ENCODE measurements around the gene LUC7L. TPM values are rescaled to one million over a fixed set of nuclear protein-coding genes. Genes with fewer than 3 reads are reported as not detected.

LUC7L gene
- total and polyA plus RNA-seq, 2 of the 8 experiments (the other 6 are each of a cell fraction or from before 2014, with no cell fraction given) = 49.7 to 129 TPM

DNA sequence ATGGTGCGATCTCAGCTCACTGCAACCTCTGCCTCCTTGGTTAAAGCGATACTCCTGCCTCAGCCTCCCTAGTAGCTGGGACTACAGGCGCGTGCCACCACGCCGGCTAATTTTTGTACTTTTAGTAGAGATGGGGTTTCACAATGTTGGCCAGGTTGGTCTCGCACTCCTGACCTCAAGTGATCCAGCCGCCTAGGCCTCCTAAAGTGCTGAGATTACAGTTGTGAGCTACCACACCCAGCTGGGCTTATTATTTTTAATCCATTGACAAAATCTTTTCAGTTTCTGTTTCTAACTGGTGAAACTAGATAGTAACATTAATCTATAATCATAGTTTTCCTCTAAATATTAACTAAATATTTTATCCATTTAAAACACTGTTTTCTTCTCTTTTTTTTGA is 11.3 kb upstream of the LUC7L start:
- H4K5ac ChIP-seq (ENCODE audit: insufficient read length, low read depth, low read length) = no peak overlapping the region
- H3K4me2 ChIP-seq (ENCODE audit: insufficient read depth in 1 of 2, low read depth in 2 of 2, low read length in 2 of 2) = no peak overlapping the region
- H2AK5ac ChIP-seq (ENCODE audit: low read depth, low read length) = no peak overlapping the region
- CTCF ChIA-PET (ENCODE audit: partially characterized antibody) = interaction anchor here (0.7 to 2.3 kb wide), 4 partner anchors 13 to 1997 kb away, joined by 3 to 13 read pairs (median 4); no protein-coding TSS in a partner anchor
- H3K9me3 ChIP-seq (ENCODE audit: insufficient read depth in 2 of 2, low read depth in 1 of 2, low read length in 1 of 2) = no peaks in the 10 kb centered on the region
- H4K20me1 ChIP-seq (replicated peaks in 1 of 2; ENCODE audit: control insufficient read depth in 1 of 2, insufficient read depth in 2 of 2, low read length in 2 of 2) = peaks cover 0 to 7% of the 10 kb centered on the region in 2 experiments
- no peak overlapping the region for H3K56ac ChIP-seq (replicated peaks; ENCODE audit: insufficient read length, low read depth, low read length)
- no peaks in the 10 kb centered on the region for H3K36me3 ChIP-seq (ENCODE audit: control insufficient read depth in 2 of 4, insufficient read depth in 4 of 4, low read length in 3 of 4)
- H3K4me3 ChIP-seq (ENCODE audit: extremely low read depth in 1 of 4, insufficient read depth in 2 of 4, low read depth in 3 of 4, low read length in 4 of 4) = no peak overlapping the region
- peaks cover under 1% of the 10 kb centered on the region; the same call in 1 of the 2 replicates for H3K23me2 ChIP-seq (ENCODE audit: low read depth, low read length)
- DNase-seq (ENCODE audit: low read depth in 1 of 2, low spot score in 2 of 2) = no peak
- H3K79me1 ChIP-seq (ENCODE audit: low read depth, low read length) = no peaks in the 10 kb centered on the region; the same call in 1 of the 2 replicates
- H3K23ac ChIP-seq (ENCODE audit: insufficient read length) = no peak overlapping the region
- H4K91ac ChIP-seq (replicated peaks; ENCODE audit: insufficient read length, low read length) = no peak overlapping the region
- no peak overlapping the region for H3K9ac ChIP-seq (replicated peaks in 1 of 4; ENCODE audit: extremely low read depth in 1 of 4, low read depth in 3 of 4, low read length in 3 of 4)
- no peak overlapping the region for H3K4ac ChIP-seq (replicated peaks; ENCODE audit: insufficient read length, low read depth, low read length)
- no peaks in the 10 kb centered on the region for H3K27me3 ChIP-seq (replicated peaks in 1 of 4; ENCODE audit: control insufficient read depth in 3 of 4, extremely low read depth in 1 of 4, insufficient read depth in 3 of 4, low read length in 3 of 4)
- no peak overlapping the region for H2BK5ac ChIP-seq (ENCODE audit: low read depth, low read length)
- no peak overlapping the region for H3K18ac ChIP-seq (ENCODE audit: extremely low read depth, low read length)
- H2AFZ ChIP-seq (ENCODE audit: low read length) = no peak overlapping the region
- H4K8ac ChIP-seq (ENCODE audit: extremely low read depth, insufficient read depth, low read length) = no peak overlapping the region
- H3K4me1 ChIP-seq (replicated peaks in 1 of 4; ENCODE audit: control insufficient read depth in 3 of 4, insufficient read depth in 4 of 4, low read length in 3 of 4) = no peaks in the 10 kb centered on the region
- H3K14ac ChIP-seq (ENCODE audit: insufficient read length) = no peak overlapping the region
- H2BK120ac ChIP-seq (replicated peaks; ENCODE audit: low read depth, low read length) = no peak overlapping the region
- H2BK15ac ChIP-seq (ENCODE audit: low read length) = no peak overlapping the region
- H2BK20ac ChIP-seq (ENCODE audit: low read length) = no peak overlapping the region
- peaks cover 0 to 37% of the 10 kb centered on the region in 2 experiments; a peak in 3 of 4 replicates for H3K79me2 ChIP-seq (ENCODE audit: control insufficient read depth in 1 of 2, insufficient read depth in 2 of 2, low read length in 2 of 2)
- POLR2A ChIA-PET (ENCODE audit: partially characterized antibody) = interaction anchor here (0.8 to 5.0 kb wide), 5 partner anchors 9 to 90 kb away, joined by 3 to 26 read pairs (median 4); partner anchors contain the start of gene LUC7L
- no peak overlapping the region for H2BK12ac ChIP-seq (ENCODE audit: low read depth, low read length)
- no peak for FAIRE-seq
- H3K27ac ChIP-seq (ENCODE audit: low read depth, low read length) = no peak overlapping the region
- 94% methylated on average over 8 of the region's 8 CpGs; no CpG with 5 or more reads in 1 of the 2 experiments for WGBS, 2 experiments (ENCODE audit: extremely low coverage in 1 of 2, insufficient coverage in 1 of 2, insufficient read length in 1 of 2, insufficient replicate concordance in 2 of 2, low coverage in 1 of 2, low lambda C conversion rate in 2 of 2, missing lambda C conversion rate in 1 of 2)
- TF ChIP-seq EP300 (IDR thresholded peaks at IDR 0.05; ENCODE audit: borderline replicate concordance in 1 of 2, low read depth in 2 of 2, low read length in 2 of 2) (no peak), TAF7 (optimal IDR thresholded peaks at IDR 0.05; ENCODE audit: borderline replicate concordance, low read depth, low read length) (no peak), CBX5 (IDR thresholded peaks at IDR 0.05; ENCODE audit: low read depth, low read length) (no peak), CHD1 (IDR thresholded peaks at IDR 0.05; ENCODE audit: low read depth, low read length) (no peak), TBP (IDR thresholded peaks at IDR 0.05; ENCODE audit: low read depth, low read length) (no peak), HDAC6 (IDR thresholded peaks at IDR 0.05; ENCODE audit: low read depth, low read length) (no peak), GTF2F1 (IDR thresholded peaks at IDR 0.05; ENCODE audit: borderline replicate concordance, low read depth, low read length) (no peak), POLR2AphosphoS5 (IDR thresholded peaks at IDR 0.05; ENCODE audit: low read depth, low read length) (no peak), SRF (IDR thresholded peaks at IDR 0.05; ENCODE audit: low read depth, low read length) (no peak), SAP30 (IDR thresholded peaks at IDR 0.05; ENCODE audit: insufficient read depth, insufficient replicate concordance, low read length) (no peak), SP4 (IDR thresholded peaks at IDR 0.05; ENCODE audit: low read length) (no peak)
- TF ChIP-seq, protein P1, sequence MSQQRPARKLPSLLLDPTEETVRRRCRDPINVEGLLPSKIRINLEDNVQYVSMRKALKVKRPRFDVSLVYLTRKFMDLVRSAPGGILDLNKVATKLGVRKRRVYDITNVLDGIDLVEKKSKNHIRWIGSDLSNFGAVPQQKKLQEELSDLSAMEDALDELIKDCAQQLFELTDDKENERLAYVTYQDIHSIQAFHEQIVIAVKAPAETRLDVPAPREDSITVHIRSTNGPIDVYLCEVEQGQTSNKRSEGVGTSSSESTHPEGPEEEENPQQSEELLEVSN (IDR thresholded peaks at IDR 0.05) = no peak
- TF ChIP-seq, protein P2, sequence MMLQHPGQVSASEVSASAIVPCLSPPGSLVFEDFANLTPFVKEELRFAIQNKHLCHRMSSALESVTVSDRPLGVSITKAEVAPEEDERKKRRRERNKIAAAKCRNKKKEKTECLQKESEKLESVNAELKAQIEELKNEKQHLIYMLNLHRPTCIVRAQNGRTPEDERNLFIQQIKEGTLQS (IDR thresholded peaks at IDR 0.05; ENCODE audit: insufficient read depth, low read depth, low read length) = no peak
